Fibroblast of the aortic adventitia (primary cell): ENCODE data around the gene DLL1. TPM values are rescaled to one million over a fixed set of nuclear protein-coding genes. Genes with fewer than 3 reads are reported as not detected.

ENCODE experiments used
- DNase-seq: peaks from one replicate; pipeline ENCODE4 v3.0.0-alpha.2; 2010; ENCODE audit warnings: low read depth
- H3K4me3 ChIP-seq: 2 replicates; pipeline ENCODE4 v1.5.1; 2011; ENCODE audit warnings: low read depth, mild to moderate bottlenecking, control low read depth, low read length, moderate library complexity
- CTCF ChIP-seq: IDR thresholded peaks from 2 replicates; pipeline ENCODE4 v1.5.1; 2011; ENCODE audit warnings: mild to moderate bottlenecking, low read length, control low read depth, inconsistent platforms; ENCODE audit not compliant: insufficient read depth
- total RNA-seq: library from RNA; depleted of rRNA; stranded (reverse); fragments of >200 nt; gene quantifications from 2 replicates; pipeline ENCODE4 v1.2.3, GENCODE V29; 2012; ENCODE audit warnings: low replicate concordance

The DLL1 gene
- total RNA-seq, 1 donor, result 0.09 TPM

GRCh38 chr6:170313716-170314295 is 22.9 kb upstream of the DLL1 start:
- no peak for DNase-seq
- no peak overlapping the region for H3K4me3 ChIP-seq
- TF ChIP-seq CTCF, result no peak

GRCh38 chr6:170312876-170313275 is 22.0 kb upstream of the DLL1 start:
- DNase-seq, result no peak
- H3K4me3 ChIP-seq, result no peak overlapping the region
- TF ChIP-seq CTCF, result no peak

GRCh38 chr6:170311696-170312095 is 20.8 kb upstream of the DLL1 start:
- H3K4me3 ChIP-seq, result no peak overlapping the region
- no peak for TF ChIP-seq CTCF
- no peak for DNase-seq

GRCh38 chr6:170308761-170309160 is 17.9 kb upstream of the DLL1 start:
- TF ChIP-seq CTCF, result no peak
- no peak overlapping the region for H3K4me3 ChIP-seq
- no peak for DNase-seq

- peak overlapping the region; percentile 97 for H3K4me3 ChIP-seq
- no peak for TF ChIP-seq CTCF
- DNase-seq, result no peak
Observed at GRCh38 chr6:170307080-170307545, 16.2 kb upstream of the DLL1 start.

GRCh38 chr6:170306324-170307079 is 15.6 kb upstream of the DLL1 start, which contains the start of gene FAM120B:
Gene FAM120B, plus strand, starts transcription at chr6:170306758. Its CDS starts 10,633 bp downstream, at chr6:170317391.
- DNase-seq, result peak; percentile 93
- no peak for TF ChIP-seq CTCF
- H3K4me3 ChIP-seq, result peak within 1 kb of the TSS; percentile 97
